ENCODE data around the gene SCART1.
"Not testable (repeated sequence)": the region's sequence is repeated elsewhere in the genome, so short reads cannot be mapped to it uniquely, and the experiment has no call there.

SCART1 gene

GRCh38 chr10:133453516-133454203, at the start of gene SCART1:
TSS of gene SCART1 (plus strand) at chr10:133453945. CDS start at chr10:133453998, 53 bp downstream.
- peaks cover 0 to 7% (median 0%) of the 10 kb centered on the region in 5 donors for H3K36me3 ChIP-seq (ENCODE audit: control insufficient read depth in 5 of 5, insufficient read depth in 5 of 5, low read length in 5 of 5)
- no peak within 1 kb of the TSS for H3K27ac ChIP-seq (ENCODE audit: low read depth, low read length)
- no peaks in the 10 kb centered on the region for H3K4me1 ChIP-seq (ENCODE audit: control insufficient read depth in 5 of 5, insufficient read depth in 5 of 5, low read length in 5 of 5)
- no peak within 1 kb of the TSS for H3K4me3 ChIP-seq (ENCODE audit: low read depth in 1 of 5, low read length in 5 of 5)
- H3K9me3 ChIP-seq (ENCODE audit: control insufficient read depth in 5 of 5, low read length in 5 of 5), result peaks cover 0 to 8% (median 5%) of the 10 kb centered on the region in 5 donors
- H3K27me3 ChIP-seq (ENCODE audit: control insufficient read depth in 5 of 5, insufficient read depth in 4 of 5, low read length in 5 of 5), result no peaks in the 10 kb centered on the region
- no peak within 1 kb of the TSS for H3K9ac ChIP-seq (ENCODE audit: low read length in 5 of 5)

- no peaks in the 10 kb centered on the region for H3K27me3 ChIP-seq (ENCODE audit: control insufficient read depth in 5 of 5, insufficient read depth in 4 of 5, low read length in 5 of 5)
- H3K9ac ChIP-seq (ENCODE audit: low read length in 5 of 5), result no peak overlapping the region
- H3K27ac ChIP-seq (ENCODE audit: low read depth, low read length), result no peak overlapping the region
- peaks cover 0 to 3% (median 0%) of the 10 kb centered on the region in 5 donors for H3K4me1 ChIP-seq (ENCODE audit: control insufficient read depth in 5 of 5, insufficient read depth in 5 of 5, low read length in 5 of 5)
- H3K9me3 ChIP-seq (ENCODE audit: control insufficient read depth in 5 of 5, low read length in 5 of 5), result no peaks in the 10 kb centered on the region
- peaks cover 37 to 63% (median 54%) of the 10 kb centered on the region in 5 donors for H3K36me3 ChIP-seq (ENCODE audit: control insufficient read depth in 5 of 5, insufficient read depth in 5 of 5, low read length in 5 of 5)
- H3K4me3 ChIP-seq (ENCODE audit: low read depth in 1 of 5, low read length in 5 of 5), result no peak overlapping the region
Observed at GRCh38 chr10:133405272-133405671, 48.5 kb upstream of the SCART1 start.

DNA sequence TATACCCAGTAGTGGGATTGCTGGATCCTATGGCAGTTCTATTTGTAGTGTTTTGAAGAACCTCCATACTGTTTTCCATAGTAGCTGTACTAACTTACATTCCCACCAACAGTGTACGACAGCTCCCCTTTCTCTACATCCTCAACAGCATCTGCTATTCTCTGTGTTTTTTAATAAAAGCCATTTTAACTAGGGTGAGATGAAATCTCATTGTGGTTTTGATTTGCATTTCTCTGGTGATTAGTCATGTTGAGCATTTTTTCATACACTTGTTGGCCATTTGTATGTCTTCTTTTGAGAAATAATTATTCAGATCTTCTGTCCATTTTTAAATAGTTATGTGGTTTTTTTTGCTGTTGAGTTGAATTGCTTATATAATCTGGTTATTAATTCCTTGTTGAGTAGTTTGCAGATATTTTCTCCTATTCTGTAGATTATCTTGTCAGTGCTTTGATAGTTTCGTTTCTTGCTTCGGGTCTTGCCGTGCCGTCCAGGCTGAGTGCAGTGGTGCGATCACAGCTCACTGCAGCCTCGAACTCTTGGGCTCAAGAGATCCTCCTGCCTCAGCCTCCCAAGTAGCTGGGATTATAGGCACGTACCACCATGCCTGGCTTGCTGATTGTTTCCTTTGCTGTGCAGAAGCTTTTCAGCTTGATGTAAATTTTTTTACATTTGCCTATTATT, 47.8 kb upstream of the SCART1 start:
- Histone ChIP-seq H3K9ac (ENCODE audit: low read length in 5 of 5) (no peak overlapping the region), H3K4me3 (ENCODE audit: low read depth in 1 of 5, low read length in 5 of 5) (no peak overlapping the region), H3K9me3 (ENCODE audit: control insufficient read depth in 5 of 5, low read length in 5 of 5) (peaks cover 0 to 5% (median 3%) of the 10 kb centered on the region in 5 donors), H3K27ac (ENCODE audit: low read depth, low read length) (no peak overlapping the region), H3K36me3 (ENCODE audit: control insufficient read depth in 5 of 5, insufficient read depth in 5 of 5, low read length in 5 of 5) (peaks cover 42 to 63% (median 56%) of the 10 kb centered on the region in 5 donors), H3K27me3 (ENCODE audit: control insufficient read depth in 5 of 5, insufficient read depth in 4 of 5, low read length in 5 of 5) (no peaks in the 10 kb centered on the region), H3K4me1 (ENCODE audit: control insufficient read depth in 5 of 5, insufficient read depth in 5 of 5, low read length in 5 of 5) (peaks cover 0 to 2% (median 0%) of the 10 kb centered on the region in 5 donors)

- no peak overlapping the region for H3K27ac ChIP-seq (ENCODE audit: low read depth, low read length)
- no peak overlapping the region for H3K9ac ChIP-seq (ENCODE audit: low read length in 5 of 5)
- H3K9me3 ChIP-seq (ENCODE audit: control insufficient read depth in 5 of 5, low read length in 5 of 5), result peaks cover 13 to 20% (median 18%) of the 10 kb centered on the region in 5 donors
- H3K4me3 ChIP-seq (ENCODE audit: low read depth in 1 of 5, low read length in 5 of 5), result no peak overlapping the region
- peaks cover 29 to 59% (median 35%) of the 10 kb centered on the region in 5 donors for H3K36me3 ChIP-seq (ENCODE audit: control insufficient read depth in 5 of 5, insufficient read depth in 5 of 5, low read length in 5 of 5)
- no peaks in the 10 kb centered on the region for H3K4me1 ChIP-seq (ENCODE audit: control insufficient read depth in 5 of 5, insufficient read depth in 5 of 5, low read length in 5 of 5)
- no peaks in the 10 kb centered on the region for H3K27me3 ChIP-seq (ENCODE audit: control insufficient read depth in 5 of 5, insufficient read depth in 4 of 5, low read length in 5 of 5)
Observed at GRCh38 chr10:133411523-133412380, 42.0 kb upstream of the SCART1 start.

- Histone ChIP-seq H3K4me1 (ENCODE audit: control insufficient read depth in 5 of 5, insufficient read depth in 5 of 5, low read length in 5 of 5) (no peaks in the 10 kb centered on the region), H3K27me3 (ENCODE audit: control insufficient read depth in 5 of 5, insufficient read depth in 4 of 5, low read length in 5 of 5) (no peaks in the 10 kb centered on the region), H3K4me3 (ENCODE audit: low read depth in 1 of 5, low read length in 5 of 5) (no peak overlapping the region), H3K27ac (ENCODE audit: low read depth, low read length) (no peak overlapping the region), H3K9me3 (ENCODE audit: control insufficient read depth in 5 of 5, low read length in 5 of 5) (peaks cover 13 to 20% (median 18%) of the 10 kb centered on the region in 5 donors), H3K9ac (ENCODE audit: low read length in 5 of 5) (no peak overlapping the region), H3K36me3 (ENCODE audit: control insufficient read depth in 5 of 5, insufficient read depth in 5 of 5, low read length in 5 of 5) (peaks cover 27 to 54% (median 33%) of the 10 kb centered on the region in 5 donors)
Observed at GRCh38 chr10:133412381-133412711, 41.4 kb upstream of the SCART1 start.

DNA sequence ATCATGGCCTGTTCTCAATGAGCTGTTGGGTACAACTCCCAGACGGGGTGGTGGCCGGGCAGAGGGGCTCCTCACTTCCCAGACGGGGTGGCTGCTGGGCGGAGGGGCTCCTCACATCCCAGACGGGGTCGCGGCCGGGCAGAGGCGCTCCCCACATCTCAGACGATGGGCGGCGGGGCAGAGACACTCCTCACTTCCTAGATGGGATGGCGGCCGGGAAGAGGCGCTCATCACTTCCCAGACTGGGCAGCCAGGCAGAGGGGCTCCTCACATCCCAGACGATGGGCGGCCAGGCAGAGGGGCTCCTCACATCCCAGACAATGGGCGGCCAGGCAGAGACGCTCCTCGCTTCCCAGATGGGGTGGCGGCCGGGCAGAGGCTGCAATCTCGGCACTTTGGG, 39.3 kb upstream of the SCART1 start:
- H3K36me3 ChIP-seq (ENCODE audit: control insufficient read depth in 5 of 5, insufficient read depth in 5 of 5, low read length in 5 of 5), result peaks cover 26 to 56% (median 37%) of the 10 kb centered on the region in 5 donors

GRCh38 chr10:133415752-133416151, 38.0 kb upstream of the SCART1 start:
- Histone ChIP-seq H3K9ac (ENCODE audit: low read length in 5 of 5) (no peak overlapping the region), H3K36me3 (ENCODE audit: control insufficient read depth in 5 of 5, insufficient read depth in 5 of 5, low read length in 5 of 5) (peaks cover 20 to 64% (median 41%) of the 10 kb centered on the region in 5 donors), H3K9me3 (ENCODE audit: control insufficient read depth in 5 of 5, low read length in 5 of 5) (peaks cover 13 to 18% (median 15%) of the 10 kb centered on the region in 5 donors), H3K27me3 (ENCODE audit: control insufficient read depth in 5 of 5, insufficient read depth in 4 of 5, low read length in 5 of 5) (peaks cover 0 to 5% (median 0%) of the 10 kb centered on the region in 5 donors), H3K4me1 (ENCODE audit: control insufficient read depth in 5 of 5, insufficient read depth in 5 of 5, low read length in 5 of 5) (no peaks in the 10 kb centered on the region), H3K4me3 (ENCODE audit: low read depth in 1 of 5, low read length in 5 of 5) (no peak overlapping the region), H3K27ac (ENCODE audit: low read depth, low read length) (no peak overlapping the region)

More for the DNA sequence above, 39.3 kb upstream of the SCART1 start:
- not testable (repeated sequence) for H3K27ac ChIP-seq (ENCODE audit: low read depth, low read length); H3K4me3 ChIP-seq (ENCODE audit: low read depth in 1 of 5, low read length in 5 of 5); H3K9ac ChIP-seq (ENCODE audit: low read length in 5 of 5); H3K4me1 ChIP-seq (ENCODE audit: control insufficient read depth in 5 of 5, insufficient read depth in 5 of 5, low read length in 5 of 5); H3K27me3 ChIP-seq (ENCODE audit: control insufficient read depth in 5 of 5, insufficient read depth in 4 of 5, low read length in 5 of 5)
- peaks cover 13 to 20% (median 18%) of the 10 kb centered on the region in 5 donors for H3K9me3 ChIP-seq (ENCODE audit: control insufficient read depth in 5 of 5, low read length in 5 of 5)

GRCh38 chr10:133418289-133418993, 35.3 kb upstream of the SCART1 start:
- Histone ChIP-seq H3K36me3 (ENCODE audit: control insufficient read depth in 5 of 5, insufficient read depth in 5 of 5, low read length in 5 of 5) (peaks cover 0 to 45% (median 28%) of the 10 kb centered on the region in 5 donors), H3K9ac (ENCODE audit: low read length in 5 of 5) (no peak overlapping the region), H3K4me3 (ENCODE audit: low read depth in 1 of 5, low read length in 5 of 5) (no peak overlapping the region), H3K9me3 (ENCODE audit: control insufficient read depth in 5 of 5, low read length in 5 of 5) (no peaks in the 10 kb centered on the region), H3K27ac (ENCODE audit: low read depth, low read length) (no peak overlapping the region), H3K4me1 (ENCODE audit: control insufficient read depth in 5 of 5, insufficient read depth in 5 of 5, low read length in 5 of 5) (peaks cover 0 to 7% (median 6%) of the 10 kb centered on the region in 5 donors), H3K27me3 (ENCODE audit: control insufficient read depth in 5 of 5, insufficient read depth in 4 of 5, low read length in 5 of 5) (peaks cover 0 to 12% (median 11%) of the 10 kb centered on the region in 5 donors)

GRCh38 chr10:133419211-133419950, 34.4 kb upstream of the SCART1 start:
- H3K27ac ChIP-seq (ENCODE audit: low read depth, low read length), result no peak overlapping the region
- H3K4me1 ChIP-seq (ENCODE audit: control insufficient read depth in 5 of 5, insufficient read depth in 5 of 5, low read length in 5 of 5), result peaks cover 0 to 10% (median 7%) of the 10 kb centered on the region in 5 donors
- peaks cover 0 to 12% (median 11%) of the 10 kb centered on the region in 5 donors for H3K27me3 ChIP-seq (ENCODE audit: control insufficient read depth in 5 of 5, insufficient read depth in 4 of 5, low read length in 5 of 5)
- no peaks in the 10 kb centered on the region for H3K9me3 ChIP-seq (ENCODE audit: control insufficient read depth in 5 of 5, low read length in 5 of 5)
- peaks cover 0 to 44% (median 28%) of the 10 kb centered on the region in 5 donors for H3K36me3 ChIP-seq (ENCODE audit: control insufficient read depth in 5 of 5, insufficient read depth in 5 of 5, low read length in 5 of 5)
- H3K9ac ChIP-seq (ENCODE audit: low read length in 5 of 5), result no peak overlapping the region
- H3K4me3 ChIP-seq (ENCODE audit: low read depth in 1 of 5, low read length in 5 of 5), result no peak overlapping the region
